Hepatocyte (in vitro differentiated cells): ENCODE results near the gene FBP1. TPM values are rescaled to one million over a fixed set of nuclear protein-coding genes. Genes with fewer than 3 reads are reported as not detected.

Source experiments
- DNase-seq: peaks from one replicate; pipeline ENCODE4 v3.0.0-alpha.2; 2016; ENCODE audit warnings: low spot score
- H2AFZ ChIP-seq: fragments of 200-600 bp; sonication (generic); 2 replicates; pipeline ENCODE4 v1.6.0; 2016; ENCODE audit warnings: antibody characterized with exemption, mild to moderate bottlenecking
- H3K27ac ChIP-seq: fragments of 200-600 bp; sonication (generic); 2 replicates; pipeline ENCODE4 v1.5.1; 2016; ENCODE audit warnings: mild to moderate bottlenecking
- H3K27me3 ChIP-seq: fragments of 200-600 bp; sonication (generic); 2 replicates; pipeline ENCODE4 v1.6.1; 2016
- H3K36me3 ChIP-seq: fragments of 200-600 bp; sonication (generic); replicated peaks from 2 replicates; pipeline ENCODE4 v1.5.1; 2016; ENCODE audit warnings: low read depth; ENCODE audit not compliant: insufficient read depth
- H3K4me1 ChIP-seq: fragments of 200-600 bp; sonication (generic); 2 replicates; pipeline ENCODE4 v1.5.1; 2016; ENCODE audit warnings: mild to moderate bottlenecking, moderate library complexity; ENCODE audit not compliant: insufficient read depth
- H3K4me2 ChIP-seq: fragments of 200-600 bp; sonication (generic); 2 replicates; pipeline ENCODE4 v1.6.0; 2016
- H3K4me3 ChIP-seq: fragments of 200-600 bp; sonication (generic); 2 replicates; pipeline ENCODE4 v1.5.1; 2016; ENCODE audit warnings: mild to moderate bottlenecking
- H3K79me2 ChIP-seq: fragments of 200-600 bp; sonication (generic); 2 replicates; pipeline ENCODE4 v1.6.0; 2017; ENCODE audit warnings: mild to moderate bottlenecking
- H3K9me2 ChIP-seq: fragments of 200-600 bp; sonication (generic); replicated peaks from 2 replicates; pipeline ENCODE4 v1.6.0; 2017; ENCODE audit warnings: mild to moderate bottlenecking; ENCODE audit not compliant: insufficient read depth
- H3K9me3 ChIP-seq: fragments of 200-600 bp; sonication (generic); 2 replicates; pipeline ENCODE4 v1.5.1; 2016; ENCODE audit warnings: low read depth, mild to moderate bottlenecking
- H4K20me1 ChIP-seq: fragments of 200-600 bp; sonication (generic); 2 replicates; pipeline ENCODE4 v1.6.0; 2016; ENCODE audit warnings: mild to moderate bottlenecking; ENCODE audit not compliant: insufficient read depth, poor library complexity, severe bottlenecking
- CTCF ChIP-seq: fragments of 200-600 bp; sonication (generic); IDR thresholded peaks from 2 replicates; pipeline ENCODE4 v1.5.1; 2016; ENCODE audit warnings: antibody characterized with exemption, mild to moderate bottlenecking; ENCODE audit not compliant: poor library complexity
- EZH2 ChIP-seq: fragments of 200-600 bp; sonication (generic); IDR thresholded peaks from 2 replicates; pipeline ENCODE4 v1.6.1; 2016; ENCODE audit warnings: antibody characterized with exemption, mild to moderate bottlenecking, borderline replicate concordance
- EZH2phosphoT487 ChIP-seq: fragments of 200-600 bp; sonication (generic); IDR thresholded peaks from one replicate; pipeline ENCODE4 v1.6.1; 2018; ENCODE audit warnings: antibody characterized with exemption, mild to moderate bottlenecking, low read depth, moderate library complexity; ENCODE audit not compliant: unreplicated experiment, severe bottlenecking
- WGBS: methylation state at CpG from one replicate; pipeline ENCODE4 v1.1.6; 2016; ENCODE audit warnings: low lambda C conversion rate; ENCODE audit errors: missing lambda C conversion rate; 5-methylcytosine and 5-hydroxymethylcytosine counted together
- polyA plus RNA-seq: library from polyadenylated mRNA; unstranded; fragments of >200 nt; fragmentation: Nextera tagmentation; extraction: Ambion mirVana; gene quantifications from 2 replicates; pipeline ENCODE4 v1.2.1, GENCODE V29; 2016
- total RNA-seq: library from RNA; depleted of rRNA; stranded (reverse); fragments of >200 nt; gene quantifications from 2 replicates; pipeline ENCODE4 v1.2.3, GENCODE V29; 2014

Gene FBP1
- total and polyA plus RNA-seq, 2 experiments from 2014 or later = 31.2 to 65.3 TPM

- no peaks in the 10 kb centered on the region for H3K9me2 ChIP-seq
- H3K4me2 ChIP-seq = peak overlapping the region; percentile 69
- no peaks in the 10 kb centered on the region for H3K36me3 ChIP-seq
- no peak for DNase-seq
- H3K9me3 ChIP-seq = no peaks in the 10 kb centered on the region
- no peak overlapping the region for H3K4me3 ChIP-seq
- no peak overlapping the region for H2AFZ ChIP-seq
- TF ChIP-seq EZH2 (no peak), CTCF (no peak), EZH2phosphoT487 (no peak)
- peaks cover 38% of the 10 kb centered on the region for H3K4me1 ChIP-seq
- no peaks in the 10 kb centered on the region for H3K79me2 ChIP-seq
- H3K27me3 ChIP-seq = no peaks in the 10 kb centered on the region
- 65% methylated on average over 24 of the region's 24 CpGs for WGBS
- H4K20me1 ChIP-seq = no peaks in the 10 kb centered on the region
- H3K27ac ChIP-seq = peak overlapping the region; percentile 83
These were observed 32.5 kb downstream of the FBP1 start for GRCh38 chr9:94606646-94607422.

GRCh38 chr9:94603259-94604160, 35.8 kb downstream of the FBP1 start:
- Histone ChIP-seq H4K20me1 (no peaks in the 10 kb centered on the region), H3K4me1 (peaks cover 31% of the 10 kb centered on the region), H3K4me2 (peak overlapping the region; percentile 65), H3K4me3 (no peak overlapping the region), H3K9me2 (no peaks in the 10 kb centered on the region), H3K27ac (peak overlapping the region; percentile 67), H3K27me3 (no peaks in the 10 kb centered on the region), H3K36me3 (no peaks in the 10 kb centered on the region), H3K79me2 (no peaks in the 10 kb centered on the region), H2AFZ (no peak overlapping the region), H3K9me3 (no peaks in the 10 kb centered on the region)
- WGBS = 15% methylated on average over 21 of the region's 21 CpGs
- DNase-seq = peak; percentile 94
- no peak for TF ChIP-seq EZH2phosphoT487
- TF ChIP-seq CTCF = peak; percentile 75
- no peak for TF ChIP-seq EZH2

GRCh38 chr9:94602666-94603065, 36.7 kb downstream of the FBP1 start:
- no peak overlapping the region for H2AFZ ChIP-seq
- TF ChIP-seq EZH2 (no peak), EZH2phosphoT487 (no peak), CTCF (no peak)
- H3K4me2 ChIP-seq = no peak overlapping the region
- H3K4me1 ChIP-seq = peaks cover 23% of the 10 kb centered on the region
- no peak overlapping the region for H3K4me3 ChIP-seq
- no peaks in the 10 kb centered on the region for H3K36me3 ChIP-seq
- H3K27me3 ChIP-seq = no peaks in the 10 kb centered on the region
- H3K27ac ChIP-seq = peak overlapping the region; percentile 67
- H4K20me1 ChIP-seq = no peaks in the 10 kb centered on the region
- 85% methylated on average over 6 of the region's 6 CpGs for WGBS
- H3K9me2 ChIP-seq = no peaks in the 10 kb centered on the region
- no peaks in the 10 kb centered on the region for H3K79me2 ChIP-seq
- no peak for DNase-seq
- H3K9me3 ChIP-seq = no peaks in the 10 kb centered on the region
